Ishikawa (cell line): ENCODE results near the gene ARHGAP31.

Experiments used
- CEBPB ChIP-seq: IDR thresholded peaks from 2 replicates; pipeline ENCODE4 v1.6.1; 2012
- CREB1 ChIP-seq: IDR thresholded peaks from 2 replicates; pipeline ENCODE4 v1.6.1; 2012; ENCODE audit warnings: low read depth
- EGR1 ChIP-seq: IDR thresholded peaks from 2 replicates; pipeline ENCODE4 v1.6.1; 2012
- EP300 ChIP-seq: IDR thresholded peaks from 2 replicates; pipeline ENCODE4 v1.6.1; 2012; ENCODE audit warnings: borderline replicate concordance
- FOXM1 ChIP-seq: IDR thresholded peaks from 2 replicates; pipeline ENCODE4 v1.6.1; 2012; ENCODE audit warnings: low read depth, borderline replicate concordance
- MAX ChIP-seq: IDR thresholded peaks from 2 replicates; pipeline ENCODE4 v1.6.1; 2012
- NFIC ChIP-seq: IDR thresholded peaks from 2 replicates; pipeline ENCODE4 v1.6.1; 2012
- RAD21 ChIP-seq: IDR thresholded peaks from 2 replicates; pipeline ENCODE4 v1.6.1; 2012; ENCODE audit warnings: low read depth
- REST ChIP-seq: IDR thresholded peaks from 2 replicates; pipeline ENCODE4 v1.6.1; 2012; ENCODE audit warnings: low read depth, mild to moderate bottlenecking
- TAF1 ChIP-seq: IDR thresholded peaks from 2 replicates; pipeline ENCODE4 v1.6.1; 2012; ENCODE audit warnings: low read depth, mild to moderate bottlenecking
- TEAD4 ChIP-seq: IDR thresholded peaks from 2 replicates; pipeline ENCODE4 v1.6.1; 2012
- YY1 ChIP-seq: IDR thresholded peaks from 2 replicates; pipeline ENCODE4 v1.6.1; 2012; ENCODE audit warnings: low read depth
- ZBTB7A ChIP-seq: IDR thresholded peaks from 2 replicates; pipeline ENCODE4 v1.6.1; 2012; ENCODE audit warnings: low read depth

- TF ChIP-seq RAD21 (no peak), CREB1 (no peak), EGR1 (no peak), CEBPB (no peak), EP300 (no peak), REST (no peak), TAF1 (no peak), MAX (no peak), NFIC (no peak), YY1 (no peak), FOXM1 (no peak), ZBTB7A (no peak), TEAD4 (no peak)
Measured at GRCh38 chr3:119368298-119368697, 74.1 kb downstream of the ARHGAP31 start.
